ENCODE measurements around the gene PLCL2.
"Not testable (repeated sequence)": the region's sequence is repeated elsewhere in the genome, so short reads cannot be mapped to it uniquely, and the experiment has no call there.

The PLCL2 gene

DNA sequence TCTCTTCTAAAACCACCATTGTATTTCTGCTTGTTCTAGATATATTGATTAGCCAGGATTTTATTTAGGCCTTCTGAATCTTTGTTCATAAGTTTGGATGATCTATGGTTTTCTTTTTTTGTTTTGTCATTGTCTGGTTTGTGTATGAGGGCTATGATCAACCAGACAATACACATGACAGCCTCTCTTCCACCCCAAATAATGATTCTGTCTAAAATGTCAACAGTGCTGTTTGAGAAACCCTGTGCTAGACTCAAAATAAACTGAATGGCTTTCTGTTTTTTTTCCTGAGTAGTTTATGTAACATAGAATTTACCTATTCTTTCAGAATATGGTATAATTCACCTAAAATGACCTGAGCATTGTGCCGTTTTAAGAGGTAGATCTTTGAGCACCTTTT lies 66.1 kb downstream of the PLCL2 start:
- Histone ChIP-seq H2AFZ (ENCODE audit: low read length) (no peak overlapping the region), H3K9ac (ENCODE audit: low read length) (no peak overlapping the region), H3F3A (ENCODE audit: insufficient read depth, low read length) (no peaks in the 10 kb centered on the region), H3K27ac (ENCODE audit: low read length) (no peak overlapping the region), H3K27me3 (replicated peaks; ENCODE audit: insufficient read depth, low read length) (no peaks in the 10 kb centered on the region), H3K79me2 (ENCODE audit: low read length) (peaks cover 32% of the 10 kb centered on the region), H3K4me1 (ENCODE audit: low read length) (no peaks in the 10 kb centered on the region), H3K4me2 (ENCODE audit: low read depth, low read length) (no peak overlapping the region), H3K4me3 (ENCODE audit: low read length) (no peak overlapping the region), H3K9me2 (replicated peaks; ENCODE audit: insufficient read depth, low read length) (no peaks in the 10 kb centered on the region), H4K20me1 (ENCODE audit: insufficient read depth, low read length) (no peaks in the 10 kb centered on the region), H3K36me3 (replicated peaks; ENCODE audit: insufficient read depth, low read length) (no peaks in the 10 kb centered on the region), H3K9me3 (replicated peaks; ENCODE audit: insufficient read depth, low read length) (no peaks in the 10 kb centered on the region)
- no peak for DNase-seq
- TF ChIP-seq CTCF (IDR thresholded peaks at IDR 0.05; ENCODE audit: low read length) (no peak), EZH2phosphoT487 (IDR thresholded peaks at IDR 0.05; ENCODE audit: low read length) (no peak), EZH2 (optimal IDR thresholded peaks at IDR 0.05; ENCODE audit: low read depth, low read length) (no peak)

DNA sequence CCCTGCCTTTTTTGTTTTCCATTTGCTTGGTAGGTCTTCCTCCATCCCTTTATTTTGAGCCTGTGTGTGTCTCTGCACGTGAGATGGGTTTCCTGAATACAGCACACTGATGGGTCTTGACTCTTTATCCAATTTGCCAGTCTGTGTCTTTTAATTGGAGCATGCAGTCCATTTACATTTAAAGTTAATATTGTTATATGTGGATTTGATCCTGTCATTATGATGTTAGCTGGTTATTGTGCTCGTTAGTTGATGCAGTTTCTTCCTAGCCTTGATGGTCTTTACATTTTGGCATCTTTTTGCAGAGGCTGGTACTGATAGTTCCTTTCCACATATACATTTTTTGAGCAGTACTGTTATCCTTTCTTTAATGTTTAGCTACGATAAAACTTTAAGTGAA lies 73.1 kb downstream of the PLCL2 start:
- not testable (repeated sequence) for H3K36me3 ChIP-seq (replicated peaks; ENCODE audit: insufficient read depth, low read length); H3F3A ChIP-seq (ENCODE audit: insufficient read depth, low read length); H3K27ac ChIP-seq (ENCODE audit: low read length); H3K4me3 ChIP-seq (ENCODE audit: low read length); H2AFZ ChIP-seq (ENCODE audit: low read length); DNase-seq; H3K9ac ChIP-seq (ENCODE audit: low read length); H3K4me1 ChIP-seq (ENCODE audit: low read length); H3K9me3 ChIP-seq (replicated peaks; ENCODE audit: insufficient read depth, low read length); H4K20me1 ChIP-seq (ENCODE audit: insufficient read depth, low read length); H3K4me2 ChIP-seq (ENCODE audit: low read depth, low read length); H3K27me3 ChIP-seq (replicated peaks; ENCODE audit: insufficient read depth, low read length); H3K9me2 ChIP-seq (replicated peaks; ENCODE audit: insufficient read depth, low read length)
- peaks cover 26% of the 10 kb centered on the region for H3K79me2 ChIP-seq (ENCODE audit: low read length)

DNA sequence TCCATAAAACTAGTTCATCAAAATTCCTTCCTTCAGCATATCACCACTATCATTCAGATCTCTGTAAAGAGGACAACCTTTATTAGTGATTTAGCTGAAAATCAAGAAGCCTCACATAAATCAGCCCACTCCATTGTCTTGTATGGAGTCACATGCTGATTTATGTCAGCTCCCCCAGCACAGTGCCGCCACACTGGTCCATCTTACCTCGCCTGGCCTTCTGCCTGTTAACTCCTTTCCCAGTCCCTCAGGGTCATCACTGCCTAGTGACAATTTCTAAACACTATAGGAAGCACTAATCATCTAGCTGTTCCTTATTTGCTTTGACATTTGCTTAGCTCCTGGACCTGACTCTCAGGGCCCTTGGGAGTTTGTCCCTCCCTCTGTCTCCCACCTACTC lies 75.4 kb downstream of the PLCL2 start:
- no peaks in the 10 kb centered on the region; the same call in 1 of the 2 replicates for H4K20me1 ChIP-seq (ENCODE audit: insufficient read depth, low read length)
- H3F3A ChIP-seq (ENCODE audit: insufficient read depth, low read length), result no peaks in the 10 kb centered on the region
- H3K79me2 ChIP-seq (ENCODE audit: low read length), result peaks cover 19% of the 10 kb centered on the region
- no peaks in the 10 kb centered on the region for H3K36me3 ChIP-seq (replicated peaks; ENCODE audit: insufficient read depth, low read length)
- DNase-seq, result no peak
- H3K9me2 ChIP-seq (replicated peaks; ENCODE audit: insufficient read depth, low read length), result no peaks in the 10 kb centered on the region
- no peaks in the 10 kb centered on the region for H3K4me1 ChIP-seq (ENCODE audit: low read length)
- H3K27ac ChIP-seq (ENCODE audit: low read length), result no peak overlapping the region
- H2AFZ ChIP-seq (ENCODE audit: low read length), result no peak overlapping the region
- H3K9ac ChIP-seq (ENCODE audit: low read length), result no peak overlapping the region
- H3K4me3 ChIP-seq (ENCODE audit: low read length), result no peak overlapping the region
- no peak for TF ChIP-seq EZH2phosphoT487 (IDR thresholded peaks at IDR 0.05; ENCODE audit: low read length)
- no peak for TF ChIP-seq EZH2 (optimal IDR thresholded peaks at IDR 0.05; ENCODE audit: low read depth, low read length)
- no peak for TF ChIP-seq CTCF (IDR thresholded peaks at IDR 0.05; ENCODE audit: low read length)
- no peaks in the 10 kb centered on the region for H3K9me3 ChIP-seq (replicated peaks; ENCODE audit: insufficient read depth, low read length)
- H3K27me3 ChIP-seq (replicated peaks; ENCODE audit: insufficient read depth, low read length), result no peaks in the 10 kb centered on the region
- no peak overlapping the region for H3K4me2 ChIP-seq (ENCODE audit: low read depth, low read length)

- Histone ChIP-seq H3K9ac (ENCODE audit: low read length) (no peak overlapping the region), H3F3A (ENCODE audit: insufficient read depth, low read length) (no peaks in the 10 kb centered on the region), H3K9me2 (replicated peaks; ENCODE audit: insufficient read depth, low read length) (no peaks in the 10 kb centered on the region), H3K4me1 (ENCODE audit: low read length) (no peaks in the 10 kb centered on the region), H2AFZ (ENCODE audit: low read length) (no peak overlapping the region), H3K79me2 (ENCODE audit: low read length) (peaks cover 23% of the 10 kb centered on the region), H3K27ac (ENCODE audit: low read length) (no peak overlapping the region), H3K36me3 (replicated peaks; ENCODE audit: insufficient read depth, low read length) (no peaks in the 10 kb centered on the region), H3K27me3 (replicated peaks; ENCODE audit: insufficient read depth, low read length) (no peaks in the 10 kb centered on the region), H3K4me2 (ENCODE audit: low read depth, low read length) (no peak overlapping the region), H3K9me3 (replicated peaks; ENCODE audit: insufficient read depth, low read length) (no peaks in the 10 kb centered on the region), H3K4me3 (ENCODE audit: low read length) (no peak overlapping the region), H4K20me1 (ENCODE audit: insufficient read depth, low read length) (no peaks in the 10 kb centered on the region; the same call in 1 of the 2 replicates)
- no peak for DNase-seq
- no peak for TF ChIP-seq CTCF (IDR thresholded peaks at IDR 0.05; ENCODE audit: low read length)
- no peak for TF ChIP-seq EZH2phosphoT487 (IDR thresholded peaks at IDR 0.05; ENCODE audit: low read length)
- TF ChIP-seq EZH2 (optimal IDR thresholded peaks at IDR 0.05; ENCODE audit: low read depth, low read length), result no peak
Observed at GRCh38 chr3:16961621-16962205, 77.0 kb downstream of the PLCL2 start.
